HG03060 (cell line): ENCODE results near the gene VPS29.

ENCODE experiments used
- ATAC-seq: cut with Tn5 transposase; IDR thresholded peaks from one replicate; pipeline ENCODE4 v1.9.1; 2021; ENCODE audit warnings: low read depth, moderate number of reproducible peaks; ENCODE audit not compliant: unreplicated experiment

The VPS29 gene

DNA sequence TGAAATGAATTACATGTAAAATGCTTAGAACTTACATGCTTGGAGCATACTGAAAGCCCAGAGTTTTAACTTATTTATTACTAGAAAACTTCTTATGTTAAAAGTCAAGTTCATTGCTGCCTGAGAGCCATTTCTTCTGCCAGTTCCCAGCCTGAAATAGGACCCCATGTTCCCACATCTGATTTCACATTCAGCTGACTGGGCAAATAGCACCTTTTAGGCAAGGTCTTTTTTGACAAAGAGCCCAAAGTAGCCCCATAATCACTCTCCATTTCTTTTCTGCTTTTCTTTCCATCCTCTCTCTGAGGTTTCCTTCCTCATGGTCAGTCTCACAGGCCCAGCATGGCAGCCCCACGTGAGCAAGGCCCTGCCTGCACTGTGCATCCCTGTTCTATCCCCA lies 50.6 kb downstream of the VPS29 start:
- no peak for ATAC-seq

DNA sequence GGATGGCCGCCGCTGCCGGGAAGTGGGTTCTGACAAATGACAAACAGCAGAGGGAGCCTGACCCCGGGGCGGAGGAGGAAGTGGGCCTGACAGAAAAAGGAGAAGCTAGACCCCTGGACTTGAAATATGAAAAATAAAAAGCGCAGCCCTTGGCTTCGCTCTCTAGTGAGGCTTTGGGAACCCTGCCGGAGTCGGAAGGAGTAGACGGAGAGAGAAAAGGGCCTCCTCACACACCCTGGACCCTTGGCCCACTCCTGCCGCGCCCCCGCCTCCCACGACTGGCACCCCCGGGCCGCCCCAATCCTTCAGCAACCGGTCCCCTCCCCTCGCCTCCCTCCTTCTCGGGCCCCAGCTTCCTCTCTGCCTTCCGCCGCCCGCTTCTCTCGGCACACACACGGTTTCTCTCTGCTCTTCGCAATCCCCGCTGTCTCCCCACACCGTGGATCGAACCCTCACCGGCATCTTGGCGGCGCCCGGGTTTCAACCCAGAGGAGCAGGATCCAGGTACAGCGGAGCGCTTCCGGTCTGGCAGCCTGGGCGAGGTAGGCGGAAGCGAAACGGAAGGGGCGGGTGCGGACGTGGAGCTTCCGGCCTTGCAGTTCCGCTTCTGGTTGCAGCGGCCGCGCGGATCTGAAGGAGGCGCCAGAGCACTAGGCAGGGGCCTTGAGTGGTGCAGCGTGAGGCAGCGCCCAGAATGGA lies 52.0 kb downstream of the VPS29 start, which contains the start of gene ARPC3:
Gene ARPC3, minus strand, starts transcription at position 539 of the 699 bp plus-strand sequence. Its CDS starts 77 bp downstream, at position 462.
- peak; percentile 87 for ATAC-seq

DNA sequence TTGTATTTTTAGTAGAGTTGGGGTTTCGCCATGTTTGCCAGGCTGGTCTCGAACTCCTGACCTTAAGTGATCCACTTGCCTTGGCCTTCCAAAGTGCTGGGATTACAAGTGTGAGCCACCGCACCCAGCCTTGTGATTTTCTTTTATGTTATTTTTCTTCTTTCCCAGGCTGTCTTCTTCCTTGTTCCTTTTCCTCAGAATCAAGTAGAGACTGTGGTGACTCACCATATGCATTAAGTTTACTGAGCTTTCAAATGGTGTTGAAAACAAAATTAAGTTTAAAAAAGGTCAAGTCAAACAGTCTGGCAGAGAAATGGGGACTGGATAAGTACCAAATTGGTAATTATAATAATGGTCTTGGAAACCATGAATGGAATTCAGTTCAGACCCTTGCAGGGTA lies 57.5 kb downstream of the VPS29 start:
- ATAC-seq, result no peak
